ENCODE measurements around the gene GDPD2.

Gene GDPD2

GRCh38 chrX:70470850-70471289 lies 47.8 kb downstream of the GDPD2 start:
- no peak for TF ChIP-seq SIN3A (IDR thresholded peaks at IDR 0.05; ENCODE audit: borderline replicate concordance, insufficient read depth, low read length)
- TF ChIP-seq POLR2AphosphoS5 (IDR thresholded peaks at IDR 0.05; ENCODE audit: low read depth, low read length), result no peak
- no peak for TF ChIP-seq TAF1 (IDR thresholded peaks at IDR 0.05; ENCODE audit: borderline replicate concordance, insufficient read depth, low read length)
- TF ChIP-seq REST (IDR thresholded peaks at IDR 0.05; ENCODE audit: insufficient read depth in 1 of 2, low read depth in 2 of 2, low read length in 2 of 2), result no peak

GRCh38 chrX:70476166-70476933 lies 53.2 kb downstream of the GDPD2 start:
- TF ChIP-seq FOXP2 (optimal IDR thresholded peaks at IDR 0.05; ENCODE audit: borderline replicate concordance, extremely low read depth, extremely low read length, insufficient read depth), result no peak
- TF ChIP-seq POLR2AphosphoS5 (IDR thresholded peaks at IDR 0.05; ENCODE audit: low read depth, low read length), result no peak
- TF ChIP-seq TAF1 (IDR thresholded peaks at IDR 0.05; ENCODE audit: borderline replicate concordance, insufficient read depth, low read length), result no peak
- no peak for TF ChIP-seq SIN3A (IDR thresholded peaks at IDR 0.05; ENCODE audit: borderline replicate concordance, insufficient read depth, low read length)
- TF ChIP-seq REST (IDR thresholded peaks at IDR 0.05; ENCODE audit: insufficient read depth in 1 of 2, low read depth in 2 of 2, low read length in 2 of 2), result no peak

GRCh38 chrX:70476934-70477733 lies 54.0 kb downstream of the GDPD2 start:
- TF ChIP-seq TAF1 (IDR thresholded peaks at IDR 0.05; ENCODE audit: borderline replicate concordance, insufficient read depth, low read length) (no peak), SIN3A (IDR thresholded peaks at IDR 0.05; ENCODE audit: borderline replicate concordance, insufficient read depth, low read length) (no peak), FOXP2 (optimal IDR thresholded peaks at IDR 0.05; ENCODE audit: borderline replicate concordance, extremely low read depth, extremely low read length, insufficient read depth) (no peak), POLR2AphosphoS5 (IDR thresholded peaks at IDR 0.05; ENCODE audit: low read depth, low read length) (no peak), REST (IDR thresholded peaks at IDR 0.05; ENCODE audit: insufficient read depth in 1 of 2, low read depth in 2 of 2, low read length in 2 of 2) (no peak)

GRCh38 chrX:70477734-70478075 lies 54.6 kb downstream of the GDPD2 start:
- no peak for TF ChIP-seq REST (IDR thresholded peaks at IDR 0.05; ENCODE audit: insufficient read depth in 1 of 2, low read depth in 2 of 2, low read length in 2 of 2)

Measured in PFSK-1 (cell line).